ENCODE results near the gene IRF4.

The IRF4 gene

GRCh38 chr6:383856-384255 is 7.7 kb upstream of the IRF4 start:
- no peak for TF ChIP-seq CTCF (conservative IDR thresholded peaks at IDR 0.05)
- H3K27ac ChIP-seq = no peak overlapping the region

GRCh38 chr6:384898-385297 is 6.7 kb upstream of the IRF4 start:
- no peak for TF ChIP-seq CTCF (conservative IDR thresholded peaks at IDR 0.05)
- H3K27ac ChIP-seq = no peak overlapping the region

- H3K27ac ChIP-seq = no peak overlapping the region
- TF ChIP-seq CTCF (conservative IDR thresholded peaks at IDR 0.05) = no peak
These were observed 5.9 kb upstream of the IRF4 start for GRCh38 chr6:385614-386013.

GRCh38 chr6:386688-387266 is 4.8 kb upstream of the IRF4 start:
- no peak overlapping the region for H3K27ac ChIP-seq
- no peak for TF ChIP-seq CTCF (conservative IDR thresholded peaks at IDR 0.05)

GRCh38 chr6:387293-387741 is 4.2 kb upstream of the IRF4 start:
- no peak for TF ChIP-seq CTCF (conservative IDR thresholded peaks at IDR 0.05)

GRCh38 chr6:388202-388903 is 3.2 kb upstream of the IRF4 start:
- H3K27ac ChIP-seq = no peak overlapping the region
- no peak for TF ChIP-seq CTCF (conservative IDR thresholded peaks at IDR 0.05)

More at GRCh38 chr6:387293-387741, 4.2 kb upstream of the IRF4 start:
- no peak overlapping the region for H3K27ac ChIP-seq

GRCh38 chr6:389143-389542 is 2.4 kb upstream of the IRF4 start:
- no peak overlapping the region for H3K27ac ChIP-seq
- no peak for TF ChIP-seq CTCF (conservative IDR thresholded peaks at IDR 0.05)
